ENCODE measurements around the gene COX8C. TPM values are rescaled to one million over a fixed set of nuclear protein-coding genes. Genes with fewer than 3 reads are reported as not detected.

The COX8C gene
- total RNA-seq, 1 donor from 2014 or later, result not detected

GRCh38 chr14:93303659-93304058 is 43.3 kb upstream of the COX8C start:
- intact Hi-C loops (cut with DNase I), result no loop called here
- no peaks in the 10 kb centered on the region for H3K9me3 ChIP-seq
- no peak for DNase-seq (ENCODE audit: low spot score in 2 of 2)
- peaks cover 0 to 7% of the 10 kb centered on the region in 2 donors for H3K4me1 ChIP-seq
- TF ChIP-seq CTCF (IDR thresholded peaks at IDR 0.05), result no peak
- no peaks in the 10 kb centered on the region for H3K27me3 ChIP-seq
- H3K4me3 ChIP-seq, result no peak overlapping the region
- H3K27ac ChIP-seq, result no peak overlapping the region
- no peaks in the 10 kb centered on the region for H3K36me3 ChIP-seq

- Histone ChIP-seq H3K36me3 (no peaks in the 10 kb centered on the region), H3K4me1 (peaks cover 0 to 7% of the 10 kb centered on the region in 2 donors), H3K27me3 (no peaks in the 10 kb centered on the region), H3K4me3 (no peak overlapping the region), H3K27ac (no peak overlapping the region), H3K9me3 (no peaks in the 10 kb centered on the region)
- DNase-seq (ENCODE audit: low spot score in 2 of 2), result no peak
- no peak for TF ChIP-seq CTCF (IDR thresholded peaks at IDR 0.05)
- intact Hi-C loops (cut with DNase I), result no loop called here
These were observed 42.2 kb upstream of the COX8C start for GRCh38 chr14:93304771-93305170.

- peaks cover 0 to 7% of the 10 kb centered on the region in 2 donors for H3K4me1 ChIP-seq
- TF ChIP-seq CTCF (IDR thresholded peaks at IDR 0.05), result no peak
- H3K27ac ChIP-seq, result no peak overlapping the region
- DNase-seq (ENCODE audit: low spot score in 2 of 2), result no peak
- H3K9me3 ChIP-seq, result no peaks in the 10 kb centered on the region
- intact Hi-C loops (cut with DNase I), result no loop called here
- H3K36me3 ChIP-seq, result no peaks in the 10 kb centered on the region
- H3K4me3 ChIP-seq, result no peak overlapping the region
- H3K27me3 ChIP-seq, result no peaks in the 10 kb centered on the region
These were observed 41.1 kb upstream of the COX8C start for GRCh38 chr14:93305725-93306418.

- Histone ChIP-seq H3K27me3 (no peaks in the 10 kb centered on the region), H3K27ac (no peak overlapping the region), H3K4me3 (no peak overlapping the region), H3K36me3 (no peaks in the 10 kb centered on the region), H3K4me1 (peaks cover 0 to 6% of the 10 kb centered on the region in 2 donors), H3K9me3 (no peaks in the 10 kb centered on the region)
- intact Hi-C loops (cut with DNase I), result no loop called here
- no peak for TF ChIP-seq CTCF (IDR thresholded peaks at IDR 0.05)
- DNase-seq (ENCODE audit: low spot score in 2 of 2), result no peak
These were observed 40.2 kb upstream of the COX8C start for GRCh38 chr14:93306812-93307211.

GRCh38 chr14:93308686-93309345 is 38.2 kb upstream of the COX8C start:
- no peaks in the 10 kb centered on the region for H3K27me3 ChIP-seq
- H3K4me3 ChIP-seq, result no peak overlapping the region
- DNase-seq (ENCODE audit: low spot score in 2 of 2), result no peak
- no peak for TF ChIP-seq CTCF (IDR thresholded peaks at IDR 0.05)
- intact Hi-C loops (cut with DNase I), result no loop called here
- no peaks in the 10 kb centered on the region for H3K36me3 ChIP-seq
- no peaks in the 10 kb centered on the region for H3K9me3 ChIP-seq
- H3K27ac ChIP-seq, result no peak overlapping the region
- H3K4me1 ChIP-seq, result peaks cover 0 to 9% of the 10 kb centered on the region in 2 donors
